Measurements from ENCODE around the gene TMEM255A.

DNA sequence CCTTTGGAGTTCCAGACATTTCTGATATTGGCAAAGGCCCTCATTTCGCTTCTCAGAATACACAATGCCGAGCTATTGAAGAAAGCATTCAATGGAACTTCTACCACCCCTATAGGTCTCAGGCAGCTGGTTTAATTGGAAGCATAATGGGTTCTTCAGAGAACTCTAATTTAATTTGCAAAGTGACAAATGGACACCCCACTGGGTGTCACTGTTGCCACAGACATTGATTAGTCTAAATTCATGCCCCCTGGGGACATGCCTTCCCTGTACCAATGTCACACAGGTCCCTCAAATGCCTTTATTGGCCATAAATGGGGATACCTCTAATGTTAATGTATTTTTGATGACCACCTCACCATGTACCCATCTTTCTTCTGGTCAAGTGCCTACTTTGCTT, 22.9 kb upstream of the TMEM255A start:
- TF ChIP-seq, protein P1, sequence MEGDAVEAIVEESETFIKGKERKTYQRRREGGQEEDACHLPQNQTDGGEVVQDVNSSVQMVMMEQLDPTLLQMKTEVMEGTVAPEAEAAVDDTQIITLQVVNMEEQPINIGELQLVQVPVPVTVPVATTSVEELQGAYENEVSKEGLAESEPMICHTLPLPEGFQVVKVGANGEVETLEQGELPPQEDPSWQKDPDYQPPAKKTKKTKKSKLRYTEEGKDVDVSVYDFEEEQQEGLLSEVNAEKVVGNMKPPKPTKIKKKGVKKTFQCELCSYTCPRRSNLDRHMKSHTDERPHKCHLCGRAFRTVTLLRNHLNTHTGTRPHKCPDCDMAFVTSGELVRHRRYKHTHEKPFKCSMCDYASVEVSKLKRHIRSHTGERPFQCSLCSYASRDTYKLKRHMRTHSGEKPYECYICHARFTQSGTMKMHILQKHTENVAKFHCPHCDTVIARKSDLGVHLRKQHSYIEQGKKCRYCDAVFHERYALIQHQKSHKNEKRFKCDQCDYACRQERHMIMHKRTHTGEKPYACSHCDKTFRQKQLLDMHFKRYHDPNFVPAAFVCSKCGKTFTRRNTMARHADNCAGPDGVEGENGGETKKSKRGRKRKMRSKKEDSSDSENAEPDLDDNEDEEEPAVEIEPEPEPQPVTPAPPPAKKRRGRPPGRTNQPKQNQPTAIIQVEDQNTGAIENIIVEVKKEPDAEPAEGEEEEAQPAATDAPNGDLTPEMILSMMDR (IDR thresholded peaks at IDR 0.05; ENCODE audit: insufficient read depth, low read length) = no peak
- no peak for TF ChIP-seq POLR2AphosphoS5 (IDR thresholded peaks at IDR 0.05; ENCODE audit: low read depth)
- TF ChIP-seq, protein P2, sequence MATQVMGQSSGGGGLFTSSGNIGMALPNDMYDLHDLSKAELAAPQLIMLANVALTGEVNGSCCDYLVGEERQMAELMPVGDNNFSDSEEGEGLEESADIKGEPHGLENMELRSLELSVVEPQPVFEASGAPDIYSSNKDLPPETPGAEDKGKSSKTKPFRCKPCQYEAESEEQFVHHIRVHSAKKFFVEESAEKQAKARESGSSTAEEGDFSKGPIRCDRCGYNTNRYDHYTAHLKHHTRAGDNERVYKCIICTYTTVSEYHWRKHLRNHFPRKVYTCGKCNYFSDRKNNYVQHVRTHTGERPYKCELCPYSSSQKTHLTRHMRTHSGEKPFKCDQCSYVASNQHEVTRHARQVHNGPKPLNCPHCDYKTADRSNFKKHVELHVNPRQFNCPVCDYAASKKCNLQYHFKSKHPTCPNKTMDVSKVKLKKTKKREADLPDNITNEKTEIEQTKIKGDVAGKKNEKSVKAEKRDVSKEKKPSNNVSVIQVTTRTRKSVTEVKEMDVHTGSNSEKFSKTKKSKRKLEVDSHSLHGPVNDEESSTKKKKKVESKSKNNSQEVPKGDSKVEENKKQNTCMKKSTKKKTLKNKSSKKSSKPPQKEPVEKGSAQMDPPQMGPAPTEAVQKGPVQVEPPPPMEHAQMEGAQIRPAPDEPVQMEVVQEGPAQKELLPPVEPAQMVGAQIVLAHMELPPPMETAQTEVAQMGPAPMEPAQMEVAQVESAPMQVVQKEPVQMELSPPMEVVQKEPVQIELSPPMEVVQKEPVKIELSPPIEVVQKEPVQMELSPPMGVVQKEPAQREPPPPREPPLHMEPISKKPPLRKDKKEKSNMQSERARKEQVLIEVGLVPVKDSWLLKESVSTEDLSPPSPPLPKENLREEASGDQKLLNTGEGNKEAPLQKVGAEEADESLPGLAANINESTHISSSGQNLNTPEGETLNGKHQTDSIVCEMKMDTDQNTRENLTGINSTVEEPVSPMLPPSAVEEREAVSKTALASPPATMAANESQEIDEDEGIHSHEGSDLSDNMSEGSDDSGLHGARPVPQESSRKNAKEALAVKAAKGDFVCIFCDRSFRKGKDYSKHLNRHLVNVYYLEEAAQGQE (IDR thresholded peaks at IDR 0.05; ENCODE audit: insufficient replicate concordance, low read depth) = no peak
- no peak for TF ChIP-seq GABPA (IDR thresholded peaks at IDR 0.05; ENCODE audit: low read depth)
- TF ChIP-seq SPI1 (IDR thresholded peaks at IDR 0.05; ENCODE audit: borderline replicate concordance, low read depth) = no peak
